ENCODE results near the gene CPLX3.
"Not testable (repeated sequence)": the region's sequence is repeated elsewhere in the genome, so short reads cannot be mapped to it uniquely, and the experiment has no call there.

The CPLX3 gene
- long read RNA-seq, donor 1 = 0 reads
- long read RNA-seq, donor 2 = 0 reads
- long read RNA-seq, donor 3 = 0 reads
- long read RNA-seq, donor 4 = 0 reads
- long read RNA-seq, donor 5 = 0 reads
- long read RNA-seq, donor 6 = 0 reads
- long read RNA-seq, donor 7 = 0 reads
- long read RNA-seq, donor 8 = 0 reads

GRCh38 chr15:74826364-74826819 is at the start of gene CPLX3:
Gene CPLX3 (plus strand): TSS chr15:74826627. CDS start chr15:74826704, 77 bp downstream.
- peak; percentile 55 for DNase-seq

- DNase-seq = no peak
Observed at GRCh38 chr15:74776821-74777768, 49.3 kb upstream of the CPLX3 start.

- DNase-seq = no peak
Observed at GRCh38 chr15:74777769-74778598, 48.4 kb upstream of the CPLX3 start.

- DNase-seq = no peak
Observed at GRCh38 chr15:74778599-74778970, 47.8 kb upstream of the CPLX3 start.

- DNase-seq = no peak
Observed at GRCh38 chr15:74779162-74779648, 47.2 kb upstream of the CPLX3 start.

- DNase-seq = no peak
Observed at GRCh38 chr15:74780523-74781430, 45.6 kb upstream of the CPLX3 start.

- DNase-seq = peak; percentile 77
Observed at GRCh38 chr15:74781431-74782258, 44.8 kb upstream of the CPLX3 start, which contains the start of gene CSK. Gene CSK (plus strand): TSS chr15:74782080. CDS start chr15:74798298, 16,218 bp downstream.

GRCh38 chr15:74782259-74783071 is 44.0 kb upstream of the CPLX3 start:
- DNase-seq = no peak

- DNase-seq = no peak
Observed at GRCh38 chr15:74783072-74783807, 43.2 kb upstream of the CPLX3 start.

GRCh38 chr15:74783808-74784175 is 42.6 kb upstream of the CPLX3 start:
- DNase-seq = no peak

GRCh38 chr15:74784426-74785193 is 41.8 kb upstream of the CPLX3 start:
- no peak for DNase-seq

- no peak for DNase-seq
Observed at GRCh38 chr15:74785194-74786032, 41.0 kb upstream of the CPLX3 start.

GRCh38 chr15:74786081-74786480 is 40.3 kb upstream of the CPLX3 start:
- not testable (repeated sequence) for DNase-seq

- no peak for DNase-seq
Observed at GRCh38 chr15:74786551-74787165, 39.8 kb upstream of the CPLX3 start.

- DNase-seq = no peak
Observed at GRCh38 chr15:74787251-74788041, 39.0 kb upstream of the CPLX3 start.

Measured in right kidney (tissue), 9 donors.